Measurements from ENCODE around the gene OVCA2.

OVCA2 gene

DNA sequence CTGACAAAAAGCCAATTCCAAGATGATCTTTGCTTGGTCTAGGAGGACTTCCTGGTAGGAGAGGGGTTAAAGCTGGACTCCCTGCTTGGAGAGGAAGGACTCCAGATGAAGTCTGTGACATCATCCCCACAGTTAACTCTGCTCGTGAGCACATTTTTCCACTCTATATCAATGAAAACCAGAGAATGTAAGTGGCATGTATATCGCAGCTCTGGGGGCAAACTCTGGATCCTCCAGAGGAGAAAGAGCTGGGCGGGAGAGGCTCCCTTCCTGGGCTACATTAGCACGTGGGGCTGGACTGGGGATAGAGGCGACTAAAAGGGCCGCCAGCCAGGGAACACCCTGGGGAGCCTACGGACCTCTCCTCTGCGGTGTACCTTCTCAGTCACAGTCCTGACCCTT lies 47.2 kb downstream of the OVCA2 start:
- no peak for DNase-seq

DNA sequence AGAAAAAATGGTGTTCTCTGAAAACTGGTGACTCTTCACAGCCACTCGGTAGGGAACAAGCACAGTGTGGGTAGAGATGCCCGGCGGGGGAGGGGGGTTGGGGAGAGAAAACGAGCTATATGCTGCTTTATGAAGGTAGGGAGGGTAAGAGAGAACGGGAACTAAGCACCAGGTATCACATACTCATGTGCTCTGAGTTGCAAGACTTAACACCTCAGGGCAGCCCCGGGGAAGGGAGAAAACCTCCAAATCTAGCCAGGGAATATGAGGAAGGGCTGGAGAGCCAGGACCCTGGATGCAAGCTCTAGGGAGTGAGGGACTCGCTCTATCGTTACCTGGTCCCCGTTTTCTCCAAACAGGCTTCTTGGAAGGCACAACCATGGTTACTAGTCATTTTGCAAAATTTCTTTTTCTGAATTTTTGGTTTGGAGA lies 48.4 kb downstream of the OVCA2 start:
- no peak for DNase-seq

DNA sequence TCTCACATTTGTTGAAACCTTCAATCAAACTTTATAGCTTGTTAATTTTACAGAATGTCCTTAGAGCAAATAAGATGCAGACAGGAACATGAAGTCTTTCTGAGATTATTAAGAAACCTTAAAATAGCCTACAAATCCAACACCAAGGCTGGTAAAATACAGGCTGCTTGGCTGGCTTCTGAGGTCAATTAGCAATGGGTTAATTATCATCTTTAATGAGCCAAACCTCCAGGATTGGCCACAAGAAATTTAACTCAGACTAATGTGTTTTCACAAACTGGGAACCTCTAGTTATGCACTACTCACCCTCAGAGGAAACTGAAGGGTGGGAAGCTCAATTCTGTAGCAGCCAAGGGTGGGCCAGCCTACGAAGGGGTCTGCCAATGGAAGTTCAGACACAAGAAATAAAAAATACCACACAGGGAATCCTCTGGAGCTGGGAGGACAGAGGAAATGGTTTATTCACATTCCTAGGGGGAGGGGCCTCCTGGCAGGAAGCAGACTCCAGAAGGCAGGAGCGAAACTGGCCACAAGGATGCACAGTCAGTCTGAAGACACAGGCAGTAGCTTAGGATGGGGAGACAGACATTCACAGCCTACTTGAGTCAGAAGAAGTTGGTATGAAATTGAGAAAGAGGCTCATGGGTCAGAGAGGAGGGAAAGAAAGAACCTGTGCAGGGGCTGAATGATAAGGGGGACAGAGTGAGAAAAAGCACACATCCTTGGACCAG lies 49.1 kb downstream of the OVCA2 start:
- no peak for DNase-seq

DNA sequence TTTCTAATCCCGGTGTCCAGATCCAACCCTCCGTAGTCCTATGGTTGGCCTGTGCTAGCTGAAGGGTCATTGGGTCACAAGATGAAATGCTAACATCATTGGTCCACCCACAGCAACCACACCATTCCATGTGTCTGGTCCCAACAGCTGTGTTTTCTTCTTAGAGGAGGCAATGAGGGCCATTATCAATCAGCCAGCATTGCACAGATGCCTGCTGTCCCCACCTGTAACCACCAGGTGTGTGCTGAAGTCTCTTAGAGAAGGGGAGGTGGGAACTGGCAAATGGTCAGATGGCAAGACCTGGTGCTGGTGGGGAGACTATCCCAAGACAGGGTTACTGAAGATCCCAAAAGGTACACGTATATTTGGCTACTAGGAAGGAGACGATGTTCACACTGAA lies 50.4 kb downstream of the OVCA2 start:
- no peak for DNase-seq
